GM23338 (cell line): ENCODE results near the gene SCAPER. TPM values are rescaled to one million over a fixed set of nuclear protein-coding genes. Genes with fewer than 3 reads are reported as not detected.

ENCODE experiments used
- ATAC-seq: fragments of 200-7000 bp; cut with Tn5 transposase; 3 replicates; pipeline ENCODE4 v1.9.1; 2020
- DNase-seq: peaks from one replicate; pipeline ENCODE4 v3.0.0-alpha.2; 2015; ENCODE audit warnings: low spot score
- H2AFZ ChIP-seq: fragments of 200-600 bp; sonication (generic); 2 replicates; pipeline ENCODE4 v1.8.0; 2016; ENCODE audit warnings: antibody characterized with exemption, mild to moderate bottlenecking, moderate library complexity
- H3F3A ChIP-seq: fragments of 200-600 bp; sonication (generic); replicated peaks from 2 replicates; pipeline ENCODE4 v1.8.0; 2017; ENCODE audit warnings: antibody characterized with exemption, mixed run types, low read depth
- H3K27ac ChIP-seq: fragments of 200-600 bp; sonication (generic); 2 replicates; pipeline ENCODE4 v1.6.1; 2016; ENCODE audit warnings: low read depth
- H3K27me3 ChIP-seq: fragments of 200-600 bp; sonication (generic); 2 replicates; pipeline ENCODE4 v1.8.0; 2016; ENCODE audit warnings: mild to moderate bottlenecking, mixed run types, moderate library complexity; ENCODE audit not compliant: insufficient read depth
- H3K36me3 ChIP-seq: fragments of 200-600 bp; sonication (generic); 2 replicates; pipeline ENCODE4 v1.8.0; 2016; ENCODE audit warnings: mild to moderate bottlenecking; ENCODE audit not compliant: insufficient read depth
- H3K4me1 ChIP-seq: fragments of 200-600 bp; sonication (generic); 2 replicates; pipeline ENCODE4 v1.8.0; 2016; ENCODE audit warnings: mild to moderate bottlenecking, moderate library complexity; ENCODE audit not compliant: insufficient read depth
- H3K4me2 ChIP-seq: fragments of 200-600 bp; sonication (generic); 2 replicates; pipeline ENCODE4 v1.7.1; 2017; ENCODE audit warnings: mixed run types
- H3K4me3 ChIP-seq: fragments of 200-600 bp; sonication (generic); 2 replicates; pipeline ENCODE4 v1.6.1; 2016; ENCODE audit warnings: mixed run types
- H3K79me2 ChIP-seq: fragments of 200-600 bp; sonication (generic); replicated peaks from 2 replicates; pipeline ENCODE4 v1.8.0; 2017; ENCODE audit warnings: mild to moderate bottlenecking; ENCODE audit not compliant: insufficient read depth
- H3K9me2 ChIP-seq: fragments of 200-600 bp; sonication (generic); 2 replicates; pipeline ENCODE4 v1.8.0; 2017; ENCODE audit not compliant: insufficient read depth
- H4K20me1 ChIP-seq: fragments of 200-600 bp; sonication (generic); replicated peaks from 2 replicates; pipeline ENCODE4 v1.8.0; 2017; ENCODE audit warnings: mild to moderate bottlenecking; ENCODE audit not compliant: insufficient read depth
- H3K27ac Mint-ChIP-seq: 2 replicates; pipeline ENCODE4 v1.8.0; 2020; ENCODE audit warnings: inconsistent platforms, mild to moderate bottlenecking, moderate library complexity, mixed read lengths
- H3K27me3 Mint-ChIP-seq: 3 replicates; pipeline ENCODE4 v1.8.0; 2022; ENCODE audit warnings: low read depth, mild to moderate bottlenecking, moderate library complexity, mixed read lengths, inconsistent platforms; ENCODE audit not compliant: insufficient read depth, poor library complexity
- H3K36me3 Mint-ChIP-seq: 3 replicates; pipeline ENCODE4 v1.8.0; 2021; ENCODE audit warnings: low read depth, mild to moderate bottlenecking, inconsistent platforms, moderate library complexity, mixed read lengths
- H3K4me1 Mint-ChIP-seq: 3 replicates; pipeline ENCODE4 v1.8.0; 2020; ENCODE audit warnings: mild to moderate bottlenecking, inconsistent platforms, mixed read lengths
- H3K4me3 Mint-ChIP-seq: 3 replicates; pipeline ENCODE4 v1.8.0; 2021; ENCODE audit warnings: moderate library complexity, mild to moderate bottlenecking, inconsistent platforms, mixed read lengths
- H3K9me3 Mint-ChIP-seq: 3 replicates; pipeline ENCODE4 v1.8.0; 2020; ENCODE audit warnings: moderate library complexity, mild to moderate bottlenecking, inconsistent platforms, mixed read lengths
- CREB1 ChIP-seq: fragments of 250-450 bp; sonication (Bioruptor Pico); IDR thresholded peaks from 2 replicates; pipeline ENCODE4 v1.5.0; 2020; ENCODE audit warnings: low read depth, mild to moderate bottlenecking, moderate library complexity
- CTCF ChIP-seq, 2 experiments: fragments of 200-600 bp in 1 of 2; sonication (generic) in 1 of 2; conservative IDR thresholded peaks; 2 replicates each; pipeline versions ENCODE4 v1.5.1 to v1.6.1; 2016 to 2017; ENCODE audit warnings: antibody characterized with exemption in 2 of 2, low read depth in 2 of 2, mild to moderate bottlenecking in 2 of 2, moderate library complexity in 1 of 2
- ETS1 ChIP-seq: IDR thresholded peaks from 2 replicates; pipeline ENCODE4 v1.6.1; 2016; ENCODE audit warnings: antibody characterized with exemption
- EZH2 ChIP-seq: fragments of 200-600 bp; sonication (generic); IDR thresholded peaks from one replicate; pipeline ENCODE4 v1.8.0; 2017; ENCODE audit warnings: antibody characterized with exemption, mild to moderate bottlenecking, low read depth; ENCODE audit not compliant: unreplicated experiment
- EZH2phosphoT487 ChIP-seq: fragments of 200-600 bp; sonication (generic); IDR thresholded peaks from one replicate; pipeline ENCODE4 v1.8.1; 2018; ENCODE audit warnings: antibody characterized with exemption; ENCODE audit not compliant: unreplicated experiment
- JUNB ChIP-seq: IDR thresholded peaks from one replicate; pipeline ENCODE4 v1.6.1; 2016; ENCODE audit warnings: antibody characterized with exemption; ENCODE audit not compliant: unreplicated experiment
- NANOG ChIP-seq: IDR thresholded peaks from 2 replicates; pipeline ENCODE4 v1.6.1; 2016; ENCODE audit warnings: antibody characterized with exemption, borderline replicate concordance
- POLR2AphosphoS5 ChIP-seq: IDR thresholded peaks from 2 replicates; pipeline ENCODE4 v1.6.1; 2016; ENCODE audit warnings: antibody characterized with exemption, low read depth
- REST ChIP-seq: IDR thresholded peaks from one replicate; pipeline ENCODE4 v1.6.1; 2018; ENCODE audit warnings: antibody characterized with exemption; ENCODE audit not compliant: unreplicated experiment
- STAT1 ChIP-seq: IDR thresholded peaks from one replicate; pipeline ENCODE4 v1.6.1; 2016; ENCODE audit warnings: antibody characterized with exemption; ENCODE audit not compliant: unreplicated experiment
- ZNF114 ChIP-seq: fragments of 250-450 bp; sonication (Bioruptor Pico); IDR thresholded peaks from 2 replicates; pipeline ENCODE4 v1.5.0; 2020; ENCODE audit warnings: mild to moderate bottlenecking, moderate library complexity
- ZNF331 ChIP-seq: fragments of 250-450 bp; sonication (Bioruptor Pico); IDR thresholded peaks from 2 replicates; pipeline ENCODE4 v1.5.0; 2020; ENCODE audit warnings: low read depth, mild to moderate bottlenecking, moderate library complexity
- ZNF462 ChIP-seq: fragments of 250-450 bp; sonication (Bioruptor Pico); IDR thresholded peaks from 2 replicates; pipeline ENCODE4 v1.5.0; 2020; ENCODE audit warnings: mild to moderate bottlenecking, moderate library complexity
- polyA plus RNA-seq: library from polyadenylated mRNA; unstranded; fragments of >200 nt; fragmentation: Nextera tagmentation; extraction: Ambion mirVana; gene quantifications from 2 replicates; pipeline ENCODE4 v1.2.1, GENCODE V29; 2016
- total RNA-seq: library from RNA; depleted of rRNA; stranded (reverse); fragments of >200 nt; shearing (Covaris generic); gene quantifications from 2 replicates; pipeline ENCODE4 v1.2.3, GENCODE V29; 2014

SCAPER gene
- total and polyA plus RNA-seq, 2 experiments from 2014 or later = 9.1 to 17.6 TPM

GRCh38 chr15:76384409-76384808 lies 520.7 kb downstream of the SCAPER start:
- no peak overlapping the region for H3K27ac ChIP-seq
- no peaks in the 10 kb centered on the region for H3K4me1 ChIP-seq
- H3K36me3 Mint-ChIP-seq = no peaks in the 10 kb centered on the region
- H3K27me3 Mint-ChIP-seq = peaks cover 3% of the 10 kb centered on the region
- ATAC-seq = no peak
- H3K4me2 ChIP-seq = no peak overlapping the region
- no peak for TF ChIP-seq EZH2phosphoT487
- TF ChIP-seq ZNF462 (CRISPR knock-in tag) = no peak
- no peak for TF ChIP-seq ETS1
- TF ChIP-seq EZH2 = no peak
- no peak for TF ChIP-seq CREB1 (CRISPR knock-in tag)
- no peak for TF ChIP-seq REST
- TF ChIP-seq ZNF114 = no peak
- no peak for TF ChIP-seq POLR2AphosphoS5
- TF ChIP-seq JUNB = no peak
- no peak for TF ChIP-seq NANOG
- TF ChIP-seq STAT1 = no peak
- TF ChIP-seq CTCF (conservative IDR thresholded peaks at IDR 0.05; ENCODE audit: low read depth in 2 of 2) = no peak
- TF ChIP-seq ZNF331 (CRISPR knock-in tag) = no peak
- H3K4me3 Mint-ChIP-seq = no peak overlapping the region
- DNase-seq = no peak
- H3K9me2 ChIP-seq = no peaks in the 10 kb centered on the region
- H3K4me1 Mint-ChIP-seq = no peaks in the 10 kb centered on the region
- no peaks in the 10 kb centered on the region for H3K36me3 ChIP-seq
- no peaks in the 10 kb centered on the region for H3K79me2 ChIP-seq
- no peaks in the 10 kb centered on the region for H3K9me3 Mint-ChIP-seq
- no peaks in the 10 kb centered on the region for H3F3A ChIP-seq
- H3K27me3 ChIP-seq = no peaks in the 10 kb centered on the region
- H3K4me3 ChIP-seq = no peak overlapping the region
- no peaks in the 10 kb centered on the region for H4K20me1 ChIP-seq
- no peak overlapping the region for H3K27ac Mint-ChIP-seq
- no peak overlapping the region for H2AFZ ChIP-seq
